CD14-positive monocyte (primary cell): Measurements from ENCODE around the gene LPXN. TPM values are rescaled to one million over a fixed set of nuclear protein-coding genes. Genes with fewer than 3 reads are reported as not detected.

Source experiments
- DNase-seq, 3 donors: peaks; one replicate each; pipeline ENCODE4 v3.0.0-alpha.2; 2011 to 2022
- H2AFZ ChIP-seq: 2 replicates; pipeline ENCODE4 v1.6.0; 2012; ENCODE audit warnings: mild to moderate bottlenecking, low read depth, low read length, inconsistent platforms; ENCODE audit not compliant: insufficient read depth, poor library complexity, severe bottlenecking
- H3K27ac ChIP-seq, 2 donors: 1 replicate in 1 of 2; 2 replicates in 1 of 2; pipeline ENCODE4 v1.5.1; 2012 to 2013; ENCODE audit warnings: low read length in 2 of 2, control low read depth in 1 of 2, inconsistent platforms in 1 of 2, low read depth in 1 of 2, mild to moderate bottlenecking in 1 of 2
- H3K27me3 ChIP-seq, 2 donors: one replicate each; pipeline versions ENCODE4 v1.6.0 to v1.6.1; 2011 to 2013; ENCODE audit warnings: low read length in 2 of 2; ENCODE audit not compliant: control insufficient read depth in 2 of 2, insufficient read depth in 2 of 2
- H3K36me3 ChIP-seq, 2 donors: replicated peaks in 1 of 2; 1 replicate in 1 of 2; 2 replicates in 1 of 2; pipeline versions ENCODE4 v1.5.1 to v1.6.1; 2012 to 2013; ENCODE audit warnings: low read length in 2 of 2, control low read depth in 1 of 2, inconsistent platforms in 1 of 2, mild to moderate bottlenecking in 1 of 2; ENCODE audit not compliant: insufficient read depth in 2 of 2, control insufficient read depth in 1 of 2
- H3K4me1 ChIP-seq, 2 donors: 1 replicate in 1 of 2; 2 replicates in 1 of 2; pipeline versions ENCODE4 v1.5.1 to v1.6.1; 2012 to 2013; ENCODE audit warnings: low read length in 2 of 2, control low read depth in 1 of 2, inconsistent platforms in 1 of 2, mild to moderate bottlenecking in 1 of 2, moderate library complexity in 1 of 2; ENCODE audit not compliant: insufficient read depth in 2 of 2, control insufficient read depth in 1 of 2
- H3K4me2 ChIP-seq: replicated peaks from 2 replicates; pipeline ENCODE3; 2012; ENCODE audit warnings: low read length, moderate library complexity, mild to moderate bottlenecking; ENCODE audit not compliant: poor library complexity, severe bottlenecking; ENCODE audit errors: extremely low read depth
- H3K4me3 ChIP-seq, 3 experiments: fragments of 200-600 bp in 1 of 3; sonication (generic) in 1 of 3; replicated peaks in 1 of 3; 1 replicate in 2 of 3; 2 replicates in 1 of 3; pipeline ENCODE4 v1.5.1; 2011 to 2013; ENCODE audit warnings: low read length in 3 of 3, mild to moderate bottlenecking in 3 of 3, control low read depth in 2 of 3, low read depth in 2 of 3, inconsistent platforms in 1 of 3, moderate library complexity in 1 of 3
- H3K79me2 ChIP-seq: 2 replicates; pipeline ENCODE4 v1.6.0; 2012; ENCODE audit warnings: mild to moderate bottlenecking, control low read depth, inconsistent platforms, low read length, moderate library complexity; ENCODE audit not compliant: insufficient read depth
- H3K9ac ChIP-seq: 2 replicates; pipeline ENCODE4 v1.6.0; 2017; ENCODE audit warnings: low read length, mild to moderate bottlenecking; ENCODE audit not compliant: insufficient read depth, poor library complexity, severe bottlenecking
- H3K9me3 ChIP-seq, 2 donors: replicated peaks in 1 of 2; 1 replicate in 1 of 2; 2 replicates in 1 of 2; pipeline versions ENCODE4 v1.5.1 to v1.6.1; 2012 to 2013; ENCODE audit warnings: low read length in 2 of 2, control low read depth in 1 of 2; ENCODE audit not compliant: control insufficient read depth in 1 of 2, insufficient read depth in 1 of 2
- H4K20me1 ChIP-seq: 2 replicates; pipeline ENCODE4 v1.6.0; 2012; ENCODE audit warnings: mild to moderate bottlenecking, low read length, control low read depth, moderate library complexity; ENCODE audit not compliant: insufficient read depth
- H3K27ac Mint-ChIP-seq, 7 donors: one replicate each; pipeline ENCODE4 v1.8.0; 2020; ENCODE audit warnings: mild to moderate bottlenecking in 7 of 7, mixed read lengths in 7 of 7, moderate library complexity in 6 of 7, inconsistent platforms in 2 of 7
- H3K27me3 Mint-ChIP-seq, 3 donors: one replicate each; pipeline ENCODE4 v1.8.0; 2021 to 2022; ENCODE audit warnings: low read depth in 3 of 3, mild to moderate bottlenecking in 3 of 3, mixed read lengths in 3 of 3, moderate library complexity in 3 of 3, inconsistent platforms in 1 of 3
- H3K36me3 Mint-ChIP-seq, 2 donors: one replicate each; pipeline ENCODE4 v1.8.0; 2020; ENCODE audit warnings: mixed read lengths in 2 of 2, inconsistent platforms in 1 of 2, mild to moderate bottlenecking in 1 of 2
- H3K4me1 Mint-ChIP-seq: one replicate; pipeline ENCODE4 v1.8.0; 2020; ENCODE audit warnings: mild to moderate bottlenecking, mixed read lengths
- H3K4me3 Mint-ChIP-seq, 2 donors: one replicate each; pipeline ENCODE4 v1.8.0; 2020; ENCODE audit warnings: mild to moderate bottlenecking in 2 of 2, mixed read lengths in 2 of 2, moderate library complexity in 1 of 2
- H3K9me3 Mint-ChIP-seq, 7 donors: one replicate each; pipeline ENCODE4 v1.8.0; 2020 to 2022; ENCODE audit warnings: mixed read lengths in 7 of 7, mild to moderate bottlenecking in 6 of 7, moderate library complexity in 6 of 7, inconsistent platforms in 2 of 7
- CTCF ChIP-seq: fragments of 200-600 bp; IDR thresholded peaks from one replicate; pipeline ENCODE4 v1.8.0; 2022; ENCODE audit warnings: antibody characterized with exemption, mild to moderate bottlenecking
- WGBS: methylation state at CpG from one replicate; pipeline ENCODE4 v1.1.5; 2013; ENCODE audit warnings: missing lambda C conversion rate; ENCODE audit not compliant: insufficient coverage; 5-methylcytosine and 5-hydroxymethylcytosine counted together
- intact Hi-C, 2 donors: fragments of 100-400 bp; cut with micrococcal nuclease; formaldehyde crosslinking; loops; one replicate each; pipeline versions ENCODE4 v1.15.0 to v1.15.1; 2023
- polyA plus RNA-seq, 3 donors: library from polyadenylated mRNA; depleted of rRNA in 1 of 3; unstranded in 2 of 3; stranded (reverse) in 1 of 3; fragments of 300-500 nt in 2 of 3; fragments of >200 nt in 1 of 3; fragmentation: Illumina TruSeq in 2 of 3; gene quantifications; 1 replicate in 2 of 3; 2 replicates in 1 of 3; pipeline ENCODE4 v1.2.3, GENCODE V29; 2012 to 2021

Gene LPXN
- polyA plus RNA-seq, 3 donors = 81.3 to 133 (median 101) TPM

GRCh38 chr11:58487170-58487569 is 88.5 kb downstream of the LPXN start:
- H3K36me3 ChIP-seq = no peaks in the 10 kb centered on the region
- Mint-ChIP-seq H3K36me3 (no peaks in the 10 kb centered on the region), H3K9me3 (peaks cover 0 to 5% (median 0%) of the 10 kb centered on the region in 7 donors), H3K27ac (no peak overlapping the region), H3K4me1 (no peaks in the 10 kb centered on the region), H3K4me3 (no peak overlapping the region), H3K27me3 (no peaks in the 10 kb centered on the region)
- H3K79me2 ChIP-seq = no peaks in the 10 kb centered on the region
- H3K4me2 ChIP-seq = no peak overlapping the region
- H3K9me3 ChIP-seq = no peaks in the 10 kb centered on the region
- H3K4me1 ChIP-seq = no peaks in the 10 kb centered on the region
- no peak overlapping the region for H3K4me3 ChIP-seq
- intact Hi-C loops = no loop called here
- no peak for DNase-seq
- no peak overlapping the region for H2AFZ ChIP-seq
- no peak for TF ChIP-seq CTCF
- no peak overlapping the region for H3K27ac ChIP-seq
- H4K20me1 ChIP-seq = no peaks in the 10 kb centered on the region
- H3K9ac ChIP-seq = no peak overlapping the region
- no peaks in the 10 kb centered on the region for H3K27me3 ChIP-seq

DNA sequence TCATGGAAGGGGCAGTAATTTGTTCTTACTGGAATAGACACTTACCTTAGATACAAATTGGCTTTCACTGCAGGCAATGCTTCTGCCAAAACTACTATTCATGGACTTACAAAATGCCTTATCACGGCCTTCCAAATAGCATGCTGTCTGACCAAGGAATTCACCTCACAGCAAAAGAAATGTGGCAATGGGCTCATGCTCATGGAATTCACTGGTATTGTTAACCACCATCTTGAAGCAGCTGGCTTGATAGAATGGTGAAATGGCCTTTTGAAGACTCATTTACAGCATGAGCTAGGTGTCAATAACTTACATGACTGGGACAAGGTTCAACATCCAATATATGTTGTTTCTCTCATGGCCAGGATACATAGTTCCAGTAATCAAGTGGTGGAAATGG is 89.7 kb downstream of the LPXN start:
- H3K79me2 ChIP-seq = no peaks in the 10 kb centered on the region
- no peaks in the 10 kb centered on the region for H3K4me1 Mint-ChIP-seq
- whole genome bisulfite sequencing = 100% methylated on average over 1 of the region's 1 CpG
- H4K20me1 ChIP-seq = no peaks in the 10 kb centered on the region
- H3K4me2 ChIP-seq = no peak overlapping the region
- H2AFZ ChIP-seq = no peak overlapping the region
- no peak overlapping the region for H3K27ac ChIP-seq
- H3K27me3 ChIP-seq = no peaks in the 10 kb centered on the region
- DNase-seq = no peak
- H3K4me1 ChIP-seq = no peaks in the 10 kb centered on the region
- H3K4me3 Mint-ChIP-seq = no peak overlapping the region
- H3K27ac Mint-ChIP-seq = no peak overlapping the region
- H3K36me3 Mint-ChIP-seq = no peaks in the 10 kb centered on the region
- TF ChIP-seq CTCF = no peak
- no peak overlapping the region for H3K4me3 ChIP-seq
- no peaks in the 10 kb centered on the region for H3K27me3 Mint-ChIP-seq
- no peak overlapping the region for H3K9ac ChIP-seq
- no peaks in the 10 kb centered on the region for H3K9me3 ChIP-seq
- intact Hi-C loops = no loop called here
- peaks cover 0 to 5% (median 0%) of the 10 kb centered on the region in 7 donors for H3K9me3 Mint-ChIP-seq
- H3K36me3 ChIP-seq = no peaks in the 10 kb centered on the region

Other genes starting within 250 kb of the LPXN start
- not detected for gene OR5B17, start 216.8 kb downstream of the LPXN start, polyA plus RNA-seq
- gene OR5B3, start 169.0 kb downstream of the LPXN start, polyA plus RNA-seq = not detected
- not detected for gene OR5B2, start 147.7 kb downstream of the LPXN start, polyA plus RNA-seq
- gene OR5B12, start 133.6 kb downstream of the LPXN start, polyA plus RNA-seq = not detected
- under 1 TPM in 1 of 3 donors, not detected in 2; 0.12 TPM for gene OR5B21, start 67.8 kb downstream of the LPXN start, polyA plus RNA-seq
- gene ZFP91, start 3.2 kb upstream of the LPXN start, polyA plus RNA-seq = 10 to 100 TPM in 1 of 3 donors, 1 to 10 TPM in 2; 8.0 to 15.8 (median 8.3) TPM
- 1 to 10 TPM in 1 of 3 donors, not detected in 2; 2.1 TPM for gene CNTF, start 46.8 kb upstream of the LPXN start, polyA plus RNA-seq
- gene GLYAT, start 156.1 kb upstream of the LPXN start, polyA plus RNA-seq = not detected